WI38 (cell line): ENCODE measurements around the gene ZNF438.

Experiments
- H3K4me3 ChIP-seq: 2 replicates; pipeline ENCODE4 v1.5.1; 2011; ENCODE audit warnings: low read depth, mild to moderate bottlenecking, control low read depth, low read length
- CTCF ChIP-seq: IDR thresholded peaks from 2 replicates; pipeline ENCODE4 v1.5.1; 2012; ENCODE audit warnings: low read depth, mild to moderate bottlenecking, control low read depth, low read length

Gene ZNF438

GRCh38 chr10:31023558-31023957 lies 8.1 kb downstream of the ZNF438 start:
- H3K4me3 ChIP-seq: no peak overlapping the region
- TF ChIP-seq CTCF: no peak

DNA sequence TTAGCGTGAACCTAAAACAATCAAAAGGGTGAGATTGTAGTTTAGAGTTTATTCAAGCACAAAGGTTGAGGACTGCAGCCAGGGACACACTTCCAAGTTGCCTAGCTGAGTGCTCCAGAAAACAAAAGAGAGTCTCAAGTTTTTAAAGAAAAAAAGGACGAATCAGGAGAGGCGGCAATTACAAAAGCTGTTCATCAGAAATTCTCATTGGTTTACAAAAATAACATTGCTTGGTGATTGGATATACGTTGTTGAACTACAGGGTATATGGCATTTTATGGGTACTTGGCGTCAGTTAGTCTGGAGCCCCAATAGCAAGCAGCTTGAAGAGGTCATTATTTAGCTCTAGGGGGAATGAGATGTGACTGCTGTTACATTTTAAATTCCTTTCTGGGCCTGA lies 11.5 kb downstream of the ZNF438 start:
- no peak overlapping the region for H3K4me3 ChIP-seq
- no peak for TF ChIP-seq CTCF

GRCh38 chr10:31018962-31019361 lies 12.7 kb downstream of the ZNF438 start:
- no peak overlapping the region for H3K4me3 ChIP-seq
- TF ChIP-seq CTCF: no peak

GRCh38 chr10:31018356-31018750 lies 13.3 kb downstream of the ZNF438 start:
- TF ChIP-seq CTCF: no peak
- H3K4me3 ChIP-seq: no peak overlapping the region

GRCh38 chr10:31017534-31018355 lies 13.9 kb downstream of the ZNF438 start:
- no peak overlapping the region for H3K4me3 ChIP-seq
- no peak for TF ChIP-seq CTCF

DNA sequence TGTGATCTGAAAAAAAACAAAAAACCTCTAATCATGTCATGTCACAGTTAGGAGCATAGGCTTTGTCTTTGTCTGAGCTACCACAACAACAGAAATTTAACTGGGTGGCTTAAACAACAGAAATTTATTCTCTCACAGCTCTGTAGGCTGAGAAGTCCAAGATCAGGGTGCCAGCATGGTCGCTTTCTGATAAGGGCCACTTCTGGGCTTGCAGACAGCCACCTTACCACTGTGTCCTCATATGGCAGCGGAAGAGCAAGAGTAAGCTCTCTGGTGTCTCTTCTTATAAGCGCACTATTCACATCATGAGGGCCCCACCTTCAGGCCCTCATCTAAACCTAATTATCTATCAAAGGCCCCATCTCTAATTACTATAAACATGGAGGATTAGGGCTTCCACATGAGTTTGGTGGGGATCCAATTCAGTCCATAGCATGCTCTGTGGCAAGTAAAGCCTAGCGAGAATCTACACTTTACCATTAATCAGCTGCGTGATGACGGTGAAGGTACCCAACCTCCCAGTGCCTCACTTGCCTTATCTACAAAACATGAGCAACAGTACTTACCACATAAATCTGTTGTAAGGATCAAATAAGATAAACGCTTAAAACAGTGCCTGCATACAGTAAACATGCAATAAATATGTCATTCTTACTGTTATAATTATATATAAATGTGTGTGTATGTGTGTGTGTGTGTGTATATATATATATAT lies 17.3 kb downstream of the ZNF438 start:
- no peak for TF ChIP-seq CTCF
- H3K4me3 ChIP-seq: no peak overlapping the region

GRCh38 chr10:31013331-31013730 lies 18.3 kb downstream of the ZNF438 start:
- TF ChIP-seq CTCF: no peak
- no peak overlapping the region for H3K4me3 ChIP-seq
